Neural cell (in vitro differentiated cells): ENCODE results near the gene NCOA7. TPM values are rescaled to one million over a fixed set of nuclear protein-coding genes. Genes with fewer than 3 reads are reported as not detected.

ENCODE experiments used
- H2AFZ ChIP-seq: fragments of 200-600, 300-800 bp; sonication (generic), shearing (Covaris generic); 2 replicates; pipeline ENCODE4 v1.6.0; 2014; ENCODE audit warnings: low read depth, mild to moderate bottlenecking, antibody characterized with exemption, low read length, moderate library complexity
- H3F3A ChIP-seq: fragments of 200-600 bp; shearing (Covaris generic); 2 replicates; pipeline ENCODE4 v1.6.1; 2016; ENCODE audit warnings: mild to moderate bottlenecking, moderate library complexity, mixed read lengths, antibody characterized with exemption, low read length; ENCODE audit not compliant: insufficient read depth, poor library complexity, severe bottlenecking
- H3K27ac ChIP-seq: fragments of 200-600, 300-800 bp; sonication (generic), shearing (Covaris generic); 2 replicates; pipeline ENCODE4 v1.5.1; 2014; ENCODE audit warnings: mild to moderate bottlenecking, low read length, moderate library complexity
- H3K27me3 ChIP-seq: fragments of 300-800, 200-600 bp; sonication (generic), shearing (Covaris generic); 2 replicates; pipeline ENCODE4 v1.6.0; 2014; ENCODE audit warnings: mild to moderate bottlenecking, low read depth, low read length, moderate library complexity; ENCODE audit not compliant: insufficient read depth
- H3K36me3 ChIP-seq: fragments of 300-800, 200-600 bp; sonication (generic), shearing (Covaris generic); 2 replicates; pipeline ENCODE4 v1.5.1; 2014; ENCODE audit warnings: mild to moderate bottlenecking, antibody characterized with exemption, low read length, moderate library complexity; ENCODE audit not compliant: insufficient read depth
- H3K4me2 ChIP-seq: fragments of 300-800, 200-600 bp; sonication (generic), shearing (Covaris generic); 2 replicates; pipeline ENCODE4 v1.6.0; 2014; ENCODE audit warnings: mild to moderate bottlenecking, low read length
- H3K4me3 ChIP-seq: fragments of 300-800, 200-600 bp; sonication (generic), shearing (Covaris generic); 2 replicates; pipeline ENCODE4 v1.5.1; 2014; ENCODE audit warnings: mild to moderate bottlenecking, low read length, moderate library complexity
- H3K79me2 ChIP-seq: fragments of 200-600 bp; shearing (Covaris generic); replicated peaks from 2 replicates; pipeline ENCODE4 v1.6.0; 2014; ENCODE audit warnings: mild to moderate bottlenecking, low read length, moderate library complexity; ENCODE audit not compliant: insufficient read depth
- H3K9ac ChIP-seq: fragments of 300-800, 200-600 bp; sonication (generic), shearing (Covaris generic); 2 replicates; pipeline ENCODE4 v1.6.1; 2016; ENCODE audit warnings: mild to moderate bottlenecking, low read length, mixed read lengths
- H3K9me2 ChIP-seq: fragments of 200-600 bp; shearing (Covaris generic); 2 replicates; pipeline ENCODE4 v1.6.1; 2016; ENCODE audit warnings: mild to moderate bottlenecking, low read length, mixed read lengths; ENCODE audit not compliant: insufficient read depth
- H3K9me3 ChIP-seq: fragments of 200-600, 300-800 bp; sonication (generic), shearing (Covaris generic); 2 replicates; pipeline ENCODE4 v1.6.1; 2016; ENCODE audit warnings: mild to moderate bottlenecking, mixed run types, low read length, moderate library complexity, mixed read lengths
- H4K20me1 ChIP-seq: fragments of 200-600 bp; shearing (Covaris generic); 2 replicates; pipeline ENCODE4 v1.6.1; 2016; ENCODE audit warnings: mild to moderate bottlenecking, mixed run types; ENCODE audit not compliant: insufficient read depth
- EP300 ChIP-seq: fragments of 450-650 bp; conservative IDR thresholded peaks from 2 replicates; pipeline ENCODE4 v1.6.1; 2014; ENCODE audit warnings: antibody characterized with exemption, mild to moderate bottlenecking, moderate library complexity; ENCODE audit not compliant: poor library complexity, severe bottlenecking
- EZH2 ChIP-seq: fragments of 200-600, 300-800 bp; shearing (Covaris generic), sonication (generic); IDR thresholded peaks from 2 replicates; pipeline ENCODE4 v1.6.1; 2014; ENCODE audit warnings: antibody characterized with exemption, low read length, borderline replicate concordance, mild to moderate bottlenecking; ENCODE audit not compliant: insufficient read depth, poor library complexity, severe bottlenecking
- MXI1 ChIP-seq: fragments of 450-650 bp; conservative IDR thresholded peaks from 2 replicates; pipeline ENCODE4 v1.6.1; 2014; ENCODE audit warnings: antibody characterized with exemption, mild to moderate bottlenecking; ENCODE audit not compliant: poor library complexity, severe bottlenecking
- POLR2AphosphoS5 ChIP-seq: IDR thresholded peaks from 2 replicates; pipeline ENCODE4 v1.6.1; 2012
- RAD21 ChIP-seq: fragments of 450-650 bp; conservative IDR thresholded peaks from 2 replicates; pipeline ENCODE4 v1.6.1; 2014; ENCODE audit warnings: antibody characterized with exemption, mild to moderate bottlenecking, moderate library complexity
- SMC3 ChIP-seq: fragments of 450-650 bp; conservative IDR thresholded peaks from 2 replicates; pipeline ENCODE4 v1.6.1; 2014; ENCODE audit warnings: antibody characterized with exemption, mild to moderate bottlenecking, moderate library complexity; ENCODE audit not compliant: poor library complexity
- polyA plus RNA-seq: library from polyadenylated mRNA; depleted of rRNA; stranded (reverse); fragments of >200 nt; gene quantifications from 2 replicates; pipeline ENCODE4 v1.2.3, GENCODE V29; 2014
- TF ChIP-seq, protein P1 (sequence below): fragments of 450-650 bp; IDR thresholded peaks from 2 replicates; pipeline ENCODE4 v1.5.1; 2014; ENCODE audit warnings: antibody characterized with exemption, mild to moderate bottlenecking, moderate library complexity; ENCODE audit not compliant: poor library complexity, severe bottlenecking
- TF ChIP-seq, protein P2 (sequence below): IDR thresholded peaks from 2 replicates; pipeline ENCODE4 v1.6.1; 2012; ENCODE audit warnings: borderline replicate concordance

The NCOA7 gene
- polyA plus RNA-seq, 1 donor from 2014 or later: 17.1 TPM

DNA sequence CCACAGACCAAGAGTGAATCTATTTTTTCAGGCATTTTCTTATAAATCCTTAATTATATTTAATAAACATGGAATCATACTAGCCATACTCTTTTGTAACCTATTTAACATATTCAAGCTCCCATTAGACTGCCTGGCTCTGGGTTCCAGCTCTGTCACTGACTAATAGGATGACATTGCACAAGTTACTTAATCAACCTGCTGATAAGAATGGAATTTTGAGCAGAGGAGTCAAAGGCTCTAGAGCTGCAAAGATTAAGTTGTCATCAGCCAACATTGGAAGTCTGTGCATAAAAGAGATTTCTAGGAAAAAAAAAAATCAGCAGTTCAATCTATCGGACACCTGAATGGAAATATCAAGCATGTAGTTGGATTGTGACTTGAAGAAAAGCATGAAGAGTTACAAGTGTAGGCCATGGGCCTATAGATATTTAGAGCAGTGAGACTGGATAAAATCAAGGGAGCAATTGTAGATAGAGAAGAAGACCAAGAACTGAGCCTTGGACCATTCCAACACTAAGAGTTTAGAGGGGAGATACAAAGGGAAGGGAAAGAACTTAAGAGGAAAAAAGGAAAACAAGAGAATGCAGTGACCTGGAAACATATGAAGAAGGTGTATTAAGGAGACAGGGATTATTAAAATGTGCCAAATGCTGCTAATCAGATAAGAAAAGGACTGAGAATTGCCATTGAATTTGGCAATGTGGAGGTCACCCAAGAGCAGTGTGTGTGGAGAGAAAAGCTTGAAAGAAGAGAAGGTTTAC lies 154.8 kb downstream of the NCOA7 start:
- Histone ChIP-seq H3K79me2 (no peaks in the 10 kb centered on the region), H4K20me1 (no peaks in the 10 kb centered on the region), H3K27me3 (no peaks in the 10 kb centered on the region), H3K27ac (no peak overlapping the region), H3K9ac (no peak overlapping the region), H2AFZ (no peak overlapping the region), H3K4me2 (no peak overlapping the region), H3K9me2 (no peaks in the 10 kb centered on the region), H3K36me3 (no peaks in the 10 kb centered on the region), H3K4me3 (no peak overlapping the region), H3K9me3 (no peaks in the 10 kb centered on the region), H3F3A (no peaks in the 10 kb centered on the region)
- TF ChIP-seq EZH2 (no peak), RAD21 (no peak), MXI1 (no peak), POLR2AphosphoS5 (no peak), EP300 (no peak)
- TF ChIP-seq, protein P1, sequence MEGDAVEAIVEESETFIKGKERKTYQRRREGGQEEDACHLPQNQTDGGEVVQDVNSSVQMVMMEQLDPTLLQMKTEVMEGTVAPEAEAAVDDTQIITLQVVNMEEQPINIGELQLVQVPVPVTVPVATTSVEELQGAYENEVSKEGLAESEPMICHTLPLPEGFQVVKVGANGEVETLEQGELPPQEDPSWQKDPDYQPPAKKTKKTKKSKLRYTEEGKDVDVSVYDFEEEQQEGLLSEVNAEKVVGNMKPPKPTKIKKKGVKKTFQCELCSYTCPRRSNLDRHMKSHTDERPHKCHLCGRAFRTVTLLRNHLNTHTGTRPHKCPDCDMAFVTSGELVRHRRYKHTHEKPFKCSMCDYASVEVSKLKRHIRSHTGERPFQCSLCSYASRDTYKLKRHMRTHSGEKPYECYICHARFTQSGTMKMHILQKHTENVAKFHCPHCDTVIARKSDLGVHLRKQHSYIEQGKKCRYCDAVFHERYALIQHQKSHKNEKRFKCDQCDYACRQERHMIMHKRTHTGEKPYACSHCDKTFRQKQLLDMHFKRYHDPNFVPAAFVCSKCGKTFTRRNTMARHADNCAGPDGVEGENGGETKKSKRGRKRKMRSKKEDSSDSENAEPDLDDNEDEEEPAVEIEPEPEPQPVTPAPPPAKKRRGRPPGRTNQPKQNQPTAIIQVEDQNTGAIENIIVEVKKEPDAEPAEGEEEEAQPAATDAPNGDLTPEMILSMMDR: no peak
- TF ChIP-seq, protein P2, sequence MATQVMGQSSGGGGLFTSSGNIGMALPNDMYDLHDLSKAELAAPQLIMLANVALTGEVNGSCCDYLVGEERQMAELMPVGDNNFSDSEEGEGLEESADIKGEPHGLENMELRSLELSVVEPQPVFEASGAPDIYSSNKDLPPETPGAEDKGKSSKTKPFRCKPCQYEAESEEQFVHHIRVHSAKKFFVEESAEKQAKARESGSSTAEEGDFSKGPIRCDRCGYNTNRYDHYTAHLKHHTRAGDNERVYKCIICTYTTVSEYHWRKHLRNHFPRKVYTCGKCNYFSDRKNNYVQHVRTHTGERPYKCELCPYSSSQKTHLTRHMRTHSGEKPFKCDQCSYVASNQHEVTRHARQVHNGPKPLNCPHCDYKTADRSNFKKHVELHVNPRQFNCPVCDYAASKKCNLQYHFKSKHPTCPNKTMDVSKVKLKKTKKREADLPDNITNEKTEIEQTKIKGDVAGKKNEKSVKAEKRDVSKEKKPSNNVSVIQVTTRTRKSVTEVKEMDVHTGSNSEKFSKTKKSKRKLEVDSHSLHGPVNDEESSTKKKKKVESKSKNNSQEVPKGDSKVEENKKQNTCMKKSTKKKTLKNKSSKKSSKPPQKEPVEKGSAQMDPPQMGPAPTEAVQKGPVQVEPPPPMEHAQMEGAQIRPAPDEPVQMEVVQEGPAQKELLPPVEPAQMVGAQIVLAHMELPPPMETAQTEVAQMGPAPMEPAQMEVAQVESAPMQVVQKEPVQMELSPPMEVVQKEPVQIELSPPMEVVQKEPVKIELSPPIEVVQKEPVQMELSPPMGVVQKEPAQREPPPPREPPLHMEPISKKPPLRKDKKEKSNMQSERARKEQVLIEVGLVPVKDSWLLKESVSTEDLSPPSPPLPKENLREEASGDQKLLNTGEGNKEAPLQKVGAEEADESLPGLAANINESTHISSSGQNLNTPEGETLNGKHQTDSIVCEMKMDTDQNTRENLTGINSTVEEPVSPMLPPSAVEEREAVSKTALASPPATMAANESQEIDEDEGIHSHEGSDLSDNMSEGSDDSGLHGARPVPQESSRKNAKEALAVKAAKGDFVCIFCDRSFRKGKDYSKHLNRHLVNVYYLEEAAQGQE: no peak

DNA sequence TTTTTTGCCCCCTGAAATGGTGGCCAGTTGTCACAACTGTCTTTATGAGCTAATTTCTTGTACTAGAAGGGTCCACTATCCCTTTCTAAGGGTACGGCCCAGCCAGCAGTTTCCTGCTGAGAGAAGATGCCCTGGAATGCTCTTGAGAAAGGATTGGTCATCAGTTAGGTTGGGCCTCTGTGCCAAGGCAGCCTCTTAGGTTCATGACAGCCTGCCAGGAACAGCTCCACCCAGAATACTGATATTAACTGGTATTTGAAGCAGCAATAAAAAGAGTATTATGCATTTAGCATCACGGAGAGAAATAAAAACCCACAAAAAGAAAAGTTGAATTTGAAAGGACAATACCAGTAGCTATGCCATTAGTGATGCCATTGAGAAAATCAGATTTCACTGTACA lies 156.9 kb downstream of the NCOA7 start:
- no peak overlapping the region for H3K4me2 ChIP-seq
- no peak overlapping the region for H3K9ac ChIP-seq
- H4K20me1 ChIP-seq: no peaks in the 10 kb centered on the region
- no peak overlapping the region for H3K27ac ChIP-seq
- no peaks in the 10 kb centered on the region for H3K9me2 ChIP-seq
- H3K9me3 ChIP-seq: no peaks in the 10 kb centered on the region
- H3F3A ChIP-seq: no peaks in the 10 kb centered on the region
- no peaks in the 10 kb centered on the region for H3K79me2 ChIP-seq
- H3K36me3 ChIP-seq: no peaks in the 10 kb centered on the region
- no peak overlapping the region for H2AFZ ChIP-seq
- TF ChIP-seq, protein P1: no peak
- no peak for TF ChIP-seq SMC3
- TF ChIP-seq EP300: no peak
- H3K4me3 ChIP-seq: no peak overlapping the region
- no peaks in the 10 kb centered on the region for H3K27me3 ChIP-seq
